Measurements from ENCODE around the gene CTDSPL.

The CTDSPL gene

DNA sequence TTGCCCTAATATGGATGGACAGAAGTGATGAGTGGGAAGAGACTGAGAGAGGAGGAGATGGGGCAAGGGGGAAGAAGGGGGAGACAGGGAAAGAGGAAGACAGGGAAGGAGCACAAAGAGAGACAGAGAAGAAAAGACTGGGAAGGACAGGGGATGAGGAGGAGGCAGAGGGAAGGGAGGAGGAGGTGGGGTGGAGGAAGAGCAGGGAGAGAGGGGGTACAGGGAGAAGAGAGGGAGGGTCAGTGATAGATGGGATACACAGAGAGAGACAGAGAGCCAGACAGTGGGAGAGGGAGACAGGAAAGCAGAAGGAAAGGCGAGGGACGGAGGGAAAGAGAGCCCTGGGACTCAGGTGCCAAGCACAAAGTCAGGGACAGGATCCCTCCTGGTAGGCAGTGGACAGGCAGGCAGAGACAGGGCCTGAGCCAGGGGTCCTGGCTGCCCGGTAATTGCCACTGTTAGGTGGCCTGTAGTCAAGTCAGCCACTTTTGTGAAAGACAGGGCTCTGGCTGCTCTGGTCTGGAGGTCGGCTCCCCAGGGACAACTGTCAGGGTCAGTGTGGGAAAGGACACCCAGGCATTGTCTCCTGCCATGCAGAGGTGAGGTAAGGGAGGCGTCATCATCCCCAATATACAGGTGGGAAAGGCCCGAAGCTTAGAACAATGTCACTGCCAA, 138.7 kb downstream of the CTDSPL start:
- Histone ChIP-seq H3K9ac (ENCODE audit: insufficient read length, low read depth) (no peak overlapping the region), H3K9me3 (ENCODE audit: insufficient read depth, low read length) (no peaks in the 10 kb centered on the region), H3K4me1 (ENCODE audit: insufficient read depth, insufficient read length) (peaks cover 31% of the 10 kb centered on the region), H3K27me3 (ENCODE audit: insufficient read depth, insufficient read length) (peaks cover 6% of the 10 kb centered on the region), H3K4me3 (ENCODE audit: insufficient read length, low read depth) (no peak overlapping the region), H3K36me3 (ENCODE audit: insufficient read depth, insufficient read length, low read length) (no peaks in the 10 kb centered on the region)
- no peak for DNase-seq (ENCODE audit: low read depth, low spot score)
- TF ChIP-seq SUZ12 (IDR thresholded peaks at IDR 0.05; ENCODE audit: extremely low read depth, insufficient read depth, insufficient read length): no peak
- TF ChIP-seq YY1 (IDR thresholded peaks at IDR 0.05; ENCODE audit: insufficient read depth, insufficient read length): no peak
- no peak for TF ChIP-seq ZNF274 (IDR thresholded peaks at IDR 0.05; ENCODE audit: low read depth, low read length)

DNA sequence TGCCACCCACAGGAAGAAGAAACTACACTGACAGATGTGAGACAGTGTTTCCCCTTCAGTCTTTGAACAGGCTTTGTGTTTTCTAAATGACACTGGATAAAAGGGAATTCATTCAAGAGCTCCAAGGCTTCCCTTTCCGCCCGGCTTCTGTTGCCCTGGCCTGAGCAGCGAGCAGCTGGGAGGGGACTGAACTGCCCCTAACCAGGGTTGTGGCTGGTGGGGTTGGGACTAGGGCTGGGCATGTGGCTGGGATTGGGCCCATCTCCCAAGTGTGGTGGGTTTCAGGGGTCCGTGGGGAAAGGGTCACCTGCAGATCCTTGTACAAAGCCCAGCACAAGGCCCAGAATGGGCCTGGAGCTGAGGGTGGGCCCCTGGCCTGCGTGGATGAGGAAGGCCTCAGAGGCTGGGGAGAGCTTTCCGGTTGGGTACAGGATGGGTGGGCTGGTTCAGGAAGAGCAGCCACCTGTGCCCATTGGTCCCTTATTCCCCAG, 139.3 kb downstream of the CTDSPL start:
- DNase-seq (ENCODE audit: low read depth, low spot score): no peak
- Histone ChIP-seq H3K9ac (ENCODE audit: insufficient read length, low read depth) (no peak overlapping the region), H3K36me3 (ENCODE audit: insufficient read depth, insufficient read length, low read length) (peaks cover under 1% of the 10 kb centered on the region)

DNA sequence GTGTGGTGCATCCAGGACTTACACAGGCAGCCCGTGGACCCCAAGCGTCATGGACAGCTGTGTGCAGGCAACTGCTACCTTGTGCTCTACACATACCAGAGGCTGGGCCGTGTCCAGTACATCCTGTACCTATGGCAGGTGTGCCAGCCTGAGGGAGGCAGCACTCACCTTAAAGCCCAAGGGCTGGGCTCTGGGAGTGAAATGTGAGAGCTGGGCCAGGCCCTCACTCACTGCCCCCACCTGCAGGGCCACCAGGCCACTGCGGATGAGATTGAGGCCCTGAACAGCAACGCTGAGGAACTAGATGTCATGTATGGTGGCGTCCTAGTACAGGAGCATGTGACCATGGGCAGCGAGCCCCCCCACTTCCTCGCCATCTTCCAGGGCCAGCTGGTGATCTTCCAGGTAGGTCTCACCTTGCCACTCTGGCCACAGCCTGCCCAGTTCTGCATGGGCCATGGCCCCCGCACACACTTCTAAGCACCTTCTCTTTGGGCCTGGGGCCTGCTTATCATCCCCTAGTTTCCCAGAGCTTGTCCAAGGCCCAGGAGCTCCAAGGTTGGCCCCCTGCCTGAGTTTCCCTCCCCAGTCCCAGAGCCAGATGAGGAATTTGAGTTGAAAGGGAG, 139.9 kb downstream of the CTDSPL start:
- Histone ChIP-seq H3K4me3 (ENCODE audit: insufficient read length, low read depth) (no peak overlapping the region), H3K27me3 (ENCODE audit: insufficient read depth, insufficient read length) (peaks cover 6% of the 10 kb centered on the region), H3K9ac (ENCODE audit: insufficient read length, low read depth) (no peak overlapping the region), H3K9me3 (ENCODE audit: insufficient read depth, low read length) (no peaks in the 10 kb centered on the region), H3K4me1 (ENCODE audit: insufficient read depth, insufficient read length) (peaks cover 31% of the 10 kb centered on the region), H3K36me3 (ENCODE audit: insufficient read depth, insufficient read length, low read length) (peaks cover 6% of the 10 kb centered on the region)
- no peak for DNase-seq (ENCODE audit: low read depth, low spot score)
- TF ChIP-seq SUZ12 (IDR thresholded peaks at IDR 0.05; ENCODE audit: extremely low read depth, insufficient read depth, insufficient read length) (no peak), YY1 (IDR thresholded peaks at IDR 0.05; ENCODE audit: insufficient read depth, insufficient read length) (no peak), ZNF274 (IDR thresholded peaks at IDR 0.05; ENCODE audit: low read depth, low read length) (no peak)

More for the DNA sequence above, 139.3 kb downstream of the CTDSPL start:
- Histone ChIP-seq H3K4me3 (ENCODE audit: insufficient read length, low read depth) (no peak overlapping the region), H3K27me3 (ENCODE audit: insufficient read depth, insufficient read length) (peaks cover 6% of the 10 kb centered on the region), H3K9me3 (ENCODE audit: insufficient read depth, low read length) (no peaks in the 10 kb centered on the region), H3K4me1 (ENCODE audit: insufficient read depth, insufficient read length) (peaks cover 31% of the 10 kb centered on the region)
- no peak for TF ChIP-seq YY1 (IDR thresholded peaks at IDR 0.05; ENCODE audit: insufficient read depth, insufficient read length)
- TF ChIP-seq ZNF274 (IDR thresholded peaks at IDR 0.05; ENCODE audit: low read depth, low read length): no peak

DNA sequence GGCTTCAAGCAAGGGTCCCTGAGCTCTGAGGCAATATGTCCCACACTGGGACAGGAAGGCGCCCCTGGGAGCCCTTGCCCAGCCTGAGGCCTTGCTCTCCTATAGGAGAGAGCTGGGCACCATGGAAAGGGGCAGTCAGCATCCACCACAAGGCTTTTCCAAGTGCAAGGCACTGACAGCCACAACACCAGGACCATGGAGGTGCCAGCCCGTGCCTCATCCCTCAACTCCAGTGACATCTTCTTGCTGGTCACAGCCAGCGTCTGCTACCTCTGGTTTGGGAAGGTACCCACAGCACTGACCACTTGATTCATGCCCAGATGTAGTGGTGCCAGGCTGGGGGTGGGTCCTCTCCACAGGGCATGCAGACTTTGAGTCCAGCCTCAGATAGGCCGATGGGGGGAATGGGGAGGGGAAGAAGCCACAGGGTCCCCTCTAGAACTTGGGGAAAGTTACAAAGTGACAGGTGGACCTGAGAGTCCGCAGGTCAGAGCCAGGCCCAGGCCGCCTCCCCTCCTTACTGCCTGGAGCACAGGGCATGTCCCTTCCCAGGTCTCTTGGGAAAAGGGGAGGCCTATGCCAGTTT, 140.7 kb downstream of the CTDSPL start:
- peaks cover 31% of the 10 kb centered on the region for H3K4me1 ChIP-seq (ENCODE audit: insufficient read depth, insufficient read length)
- DNase-seq (ENCODE audit: low read depth, low spot score): no peak
- H3K27me3 ChIP-seq (ENCODE audit: insufficient read depth, insufficient read length): peaks cover 6% of the 10 kb centered on the region
- TF ChIP-seq SUZ12 (IDR thresholded peaks at IDR 0.05; ENCODE audit: extremely low read depth, insufficient read depth, insufficient read length): no peak
- no peak for TF ChIP-seq ZNF274 (IDR thresholded peaks at IDR 0.05; ENCODE audit: low read depth, low read length)
- no peak for TF ChIP-seq YY1 (IDR thresholded peaks at IDR 0.05; ENCODE audit: insufficient read depth, insufficient read length)
- no peak overlapping the region for H3K4me3 ChIP-seq (ENCODE audit: insufficient read length, low read depth)
- H3K36me3 ChIP-seq (ENCODE audit: insufficient read depth, insufficient read length, low read length): peaks cover 11% of the 10 kb centered on the region
- no peak overlapping the region for H3K9ac ChIP-seq (ENCODE audit: insufficient read length, low read depth)
- no peaks in the 10 kb centered on the region for H3K9me3 ChIP-seq (ENCODE audit: insufficient read depth, low read length)

DNA sequence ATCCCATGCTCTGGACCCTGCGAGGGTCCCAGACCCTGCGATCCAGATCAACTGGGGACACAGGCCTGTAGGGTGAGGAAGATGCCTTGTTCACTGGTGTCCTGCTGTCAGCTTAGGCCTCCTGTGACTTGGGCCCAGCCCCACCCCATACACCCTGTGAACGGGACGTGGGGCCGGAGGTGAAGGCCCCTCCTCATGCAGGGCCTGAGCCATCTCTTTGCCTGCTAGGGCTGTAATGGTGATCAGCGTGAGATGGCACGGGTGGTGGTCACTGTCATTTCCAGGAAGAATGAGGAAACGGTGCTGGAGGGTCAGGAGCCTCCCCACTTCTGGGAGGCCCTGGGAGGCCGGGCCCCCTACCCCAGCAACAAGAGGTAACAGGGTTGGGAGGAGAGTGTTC, 141.3 kb downstream of the CTDSPL start:
- peaks cover 6% of the 10 kb centered on the region for H3K27me3 ChIP-seq (ENCODE audit: insufficient read depth, insufficient read length)
- H3K9ac ChIP-seq (ENCODE audit: insufficient read length, low read depth): peak overlapping the region; percentile 14
- H3K4me3 ChIP-seq (ENCODE audit: insufficient read length, low read depth): no peak overlapping the region
- peaks cover 29% of the 10 kb centered on the region for H3K4me1 ChIP-seq (ENCODE audit: insufficient read depth, insufficient read length)
- DNase-seq (ENCODE audit: low read depth, low spot score): no peak
- H3K9me3 ChIP-seq (ENCODE audit: insufficient read depth, low read length): no peaks in the 10 kb centered on the region
- TF ChIP-seq SUZ12 (IDR thresholded peaks at IDR 0.05; ENCODE audit: extremely low read depth, insufficient read depth, insufficient read length) (no peak), ZNF274 (IDR thresholded peaks at IDR 0.05; ENCODE audit: low read depth, low read length) (no peak), YY1 (IDR thresholded peaks at IDR 0.05; ENCODE audit: insufficient read depth, insufficient read length) (no peak)
- H3K36me3 ChIP-seq (ENCODE audit: insufficient read depth, insufficient read length, low read length): peaks cover 17% of the 10 kb centered on the region

DNA sequence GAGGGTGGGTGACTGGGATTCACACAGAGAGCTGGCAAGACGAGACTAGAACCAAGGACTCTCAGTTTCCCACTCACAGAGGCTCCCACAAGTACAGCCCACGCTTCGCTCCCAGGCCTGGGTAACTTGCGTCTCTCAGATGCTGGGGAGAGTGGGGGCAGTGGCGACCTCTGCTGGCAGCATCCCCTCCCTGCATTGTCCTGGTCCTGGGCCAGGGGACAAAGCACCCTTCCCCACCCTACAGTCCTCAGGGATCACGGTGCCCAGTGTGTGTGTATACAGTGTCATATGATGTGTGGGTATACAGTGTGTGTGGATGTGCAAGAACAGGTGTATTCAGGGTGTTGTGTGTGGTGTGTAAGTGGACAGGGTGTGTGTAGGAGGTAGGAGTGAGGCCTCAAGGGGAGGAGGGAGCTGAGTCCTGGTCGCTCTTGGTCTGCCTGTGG, 141.7 kb downstream of the CTDSPL start:
- no peaks in the 10 kb centered on the region for H3K9me3 ChIP-seq (ENCODE audit: insufficient read depth, low read length)
- peak overlapping the region; percentile 14 for H3K9ac ChIP-seq (ENCODE audit: insufficient read length, low read depth)
- H3K36me3 ChIP-seq (ENCODE audit: insufficient read depth, insufficient read length, low read length): peaks cover 21% of the 10 kb centered on the region
- peak; percentile 69 for DNase-seq (ENCODE audit: low read depth, low spot score)
- peaks cover 6% of the 10 kb centered on the region for H3K27me3 ChIP-seq (ENCODE audit: insufficient read depth, insufficient read length)
- no peak overlapping the region for H3K4me3 ChIP-seq (ENCODE audit: insufficient read length, low read depth)
- TF ChIP-seq ZNF274 (IDR thresholded peaks at IDR 0.05; ENCODE audit: low read depth, low read length): no peak
- TF ChIP-seq SUZ12 (IDR thresholded peaks at IDR 0.05; ENCODE audit: extremely low read depth, insufficient read depth, insufficient read length): no peak
- no peak for TF ChIP-seq YY1 (IDR thresholded peaks at IDR 0.05; ENCODE audit: insufficient read depth, insufficient read length)
- peaks cover 25% of the 10 kb centered on the region for H3K4me1 ChIP-seq (ENCODE audit: insufficient read depth, insufficient read length)

DNA sequence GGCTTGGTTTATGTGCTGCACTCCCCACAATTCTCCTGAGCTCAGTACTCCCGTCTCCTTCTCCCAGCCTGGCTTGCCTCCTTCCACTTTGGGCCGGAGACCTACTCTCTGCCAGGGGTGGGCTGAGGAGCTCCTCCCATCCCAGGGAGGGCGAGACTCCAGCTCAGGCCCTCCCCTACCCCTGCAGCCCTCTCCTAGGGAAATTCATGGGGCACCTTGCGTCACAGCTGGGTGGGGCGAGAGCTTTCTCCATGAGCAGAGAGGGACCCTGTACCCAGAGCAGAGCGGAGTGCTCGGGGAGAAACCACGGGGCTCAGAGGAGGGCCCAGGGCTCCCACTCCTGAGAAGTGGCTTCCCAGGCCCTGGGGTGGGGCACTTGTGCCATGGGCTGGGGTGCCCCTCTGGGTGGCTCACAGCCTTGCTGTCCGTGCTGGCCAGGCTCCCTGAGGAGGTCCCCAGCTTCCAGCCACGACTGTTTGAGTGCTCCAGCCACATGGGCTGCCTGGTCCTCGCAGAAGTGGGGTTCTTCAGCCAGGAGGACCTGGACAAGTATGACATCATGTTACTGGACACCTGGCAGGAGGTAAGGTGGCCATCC, 142.2 kb downstream of the CTDSPL start:
- TF ChIP-seq ZNF274 (IDR thresholded peaks at IDR 0.05; ENCODE audit: low read depth, low read length) (no peak), YY1 (IDR thresholded peaks at IDR 0.05; ENCODE audit: insufficient read depth, insufficient read length) (no peak), SUZ12 (IDR thresholded peaks at IDR 0.05; ENCODE audit: extremely low read depth, insufficient read depth, insufficient read length) (no peak)

More for the DNA sequence above, 142.2 kb downstream of the CTDSPL start:
- Histone ChIP-seq H3K9ac (ENCODE audit: insufficient read length, low read depth) (peak overlapping the region; percentile 14), H3K36me3 (ENCODE audit: insufficient read depth, insufficient read length, low read length) (peaks cover 25% of the 10 kb centered on the region), H3K9me3 (ENCODE audit: insufficient read depth, low read length) (no peaks in the 10 kb centered on the region), H3K27me3 (ENCODE audit: insufficient read depth, insufficient read length) (peaks cover 6% of the 10 kb centered on the region), H3K4me3 (ENCODE audit: insufficient read length, low read depth) (no peak overlapping the region), H3K4me1 (ENCODE audit: insufficient read depth, insufficient read length) (peaks cover 25% of the 10 kb centered on the region)
- no peak for DNase-seq (ENCODE audit: low read depth, low spot score)
